ENCODE data around the gene SHISA7.

DNA sequence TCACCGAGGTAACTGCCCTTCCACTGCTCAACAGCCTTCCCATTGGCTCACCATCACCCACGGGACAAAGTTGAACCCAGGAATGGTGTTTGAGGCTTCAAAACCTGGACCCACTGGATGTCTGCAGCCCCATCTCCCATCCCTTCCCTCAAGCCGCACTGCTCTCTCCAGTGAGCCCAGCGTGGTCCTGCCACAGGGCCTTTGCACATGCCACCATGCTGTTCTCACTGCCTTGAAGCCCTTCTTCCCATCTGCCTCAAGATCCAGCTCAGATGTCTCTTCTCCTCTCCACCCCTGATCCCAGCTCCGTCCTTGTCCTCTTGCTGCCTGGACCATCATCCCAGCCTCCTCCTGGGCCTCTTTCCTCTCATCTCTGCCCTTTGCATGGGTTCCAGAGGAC lies 4.0 kb downstream of the SHISA7 start:
- TF ChIP-seq, protein P1, sequence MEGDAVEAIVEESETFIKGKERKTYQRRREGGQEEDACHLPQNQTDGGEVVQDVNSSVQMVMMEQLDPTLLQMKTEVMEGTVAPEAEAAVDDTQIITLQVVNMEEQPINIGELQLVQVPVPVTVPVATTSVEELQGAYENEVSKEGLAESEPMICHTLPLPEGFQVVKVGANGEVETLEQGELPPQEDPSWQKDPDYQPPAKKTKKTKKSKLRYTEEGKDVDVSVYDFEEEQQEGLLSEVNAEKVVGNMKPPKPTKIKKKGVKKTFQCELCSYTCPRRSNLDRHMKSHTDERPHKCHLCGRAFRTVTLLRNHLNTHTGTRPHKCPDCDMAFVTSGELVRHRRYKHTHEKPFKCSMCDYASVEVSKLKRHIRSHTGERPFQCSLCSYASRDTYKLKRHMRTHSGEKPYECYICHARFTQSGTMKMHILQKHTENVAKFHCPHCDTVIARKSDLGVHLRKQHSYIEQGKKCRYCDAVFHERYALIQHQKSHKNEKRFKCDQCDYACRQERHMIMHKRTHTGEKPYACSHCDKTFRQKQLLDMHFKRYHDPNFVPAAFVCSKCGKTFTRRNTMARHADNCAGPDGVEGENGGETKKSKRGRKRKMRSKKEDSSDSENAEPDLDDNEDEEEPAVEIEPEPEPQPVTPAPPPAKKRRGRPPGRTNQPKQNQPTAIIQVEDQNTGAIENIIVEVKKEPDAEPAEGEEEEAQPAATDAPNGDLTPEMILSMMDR (IDR thresholded peaks at IDR 0.05), result no peak
- no peak for TF ChIP-seq POLR2A (IDR thresholded peaks at IDR 0.05)
